ENCODE results near the gene RSPRY1. TPM values are rescaled to one million over a fixed set of nuclear protein-coding genes. Genes with fewer than 3 reads are reported as not detected.

RSPRY1 gene
- total RNA-seq, 1 donor from 2014 or later, result 38.9 TPM

DNA sequence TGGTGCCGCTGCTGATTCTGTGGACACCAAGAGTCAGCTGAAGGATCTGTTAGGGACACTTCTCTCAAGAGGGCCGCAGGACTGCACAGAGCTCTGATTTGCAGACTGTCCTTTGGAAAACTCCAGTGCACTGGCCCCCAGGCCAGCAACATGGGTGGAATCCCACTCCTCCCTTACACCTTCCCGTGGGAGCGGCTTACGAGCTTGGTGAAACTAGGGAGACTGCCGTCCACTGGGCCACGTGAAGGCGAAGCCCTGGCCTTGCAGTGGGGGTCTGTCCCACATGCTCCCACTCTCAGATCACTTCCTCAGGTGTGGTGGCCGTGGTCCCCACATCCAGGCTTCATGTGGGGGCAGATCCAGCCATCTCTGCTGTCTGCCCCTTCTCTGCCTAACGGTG is 36.7 kb upstream of the RSPRY1 start:
- Mint-ChIP-seq H3K27ac (ENCODE audit: unreplicated experiment) (no peak overlapping the region), H3K4me3 (ENCODE audit: unreplicated experiment) (no peak overlapping the region), H3K9me3 (ENCODE audit: low read depth) (no peaks in the 10 kb centered on the region), H3K27me3 (ENCODE audit: low read depth) (no peaks in the 10 kb centered on the region), H3K4me1 (ENCODE audit: low read depth) (peaks cover 20% of the 10 kb centered on the region), H3K36me3 (ENCODE audit: low read depth) (peaks cover 20% of the 10 kb centered on the region)
- DNase-seq (ENCODE audit: low spot score), result no peak
- TF ChIP-seq, protein P1, sequence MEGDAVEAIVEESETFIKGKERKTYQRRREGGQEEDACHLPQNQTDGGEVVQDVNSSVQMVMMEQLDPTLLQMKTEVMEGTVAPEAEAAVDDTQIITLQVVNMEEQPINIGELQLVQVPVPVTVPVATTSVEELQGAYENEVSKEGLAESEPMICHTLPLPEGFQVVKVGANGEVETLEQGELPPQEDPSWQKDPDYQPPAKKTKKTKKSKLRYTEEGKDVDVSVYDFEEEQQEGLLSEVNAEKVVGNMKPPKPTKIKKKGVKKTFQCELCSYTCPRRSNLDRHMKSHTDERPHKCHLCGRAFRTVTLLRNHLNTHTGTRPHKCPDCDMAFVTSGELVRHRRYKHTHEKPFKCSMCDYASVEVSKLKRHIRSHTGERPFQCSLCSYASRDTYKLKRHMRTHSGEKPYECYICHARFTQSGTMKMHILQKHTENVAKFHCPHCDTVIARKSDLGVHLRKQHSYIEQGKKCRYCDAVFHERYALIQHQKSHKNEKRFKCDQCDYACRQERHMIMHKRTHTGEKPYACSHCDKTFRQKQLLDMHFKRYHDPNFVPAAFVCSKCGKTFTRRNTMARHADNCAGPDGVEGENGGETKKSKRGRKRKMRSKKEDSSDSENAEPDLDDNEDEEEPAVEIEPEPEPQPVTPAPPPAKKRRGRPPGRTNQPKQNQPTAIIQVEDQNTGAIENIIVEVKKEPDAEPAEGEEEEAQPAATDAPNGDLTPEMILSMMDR (IDR thresholded peaks at IDR 0.05), result no peak

DNA sequence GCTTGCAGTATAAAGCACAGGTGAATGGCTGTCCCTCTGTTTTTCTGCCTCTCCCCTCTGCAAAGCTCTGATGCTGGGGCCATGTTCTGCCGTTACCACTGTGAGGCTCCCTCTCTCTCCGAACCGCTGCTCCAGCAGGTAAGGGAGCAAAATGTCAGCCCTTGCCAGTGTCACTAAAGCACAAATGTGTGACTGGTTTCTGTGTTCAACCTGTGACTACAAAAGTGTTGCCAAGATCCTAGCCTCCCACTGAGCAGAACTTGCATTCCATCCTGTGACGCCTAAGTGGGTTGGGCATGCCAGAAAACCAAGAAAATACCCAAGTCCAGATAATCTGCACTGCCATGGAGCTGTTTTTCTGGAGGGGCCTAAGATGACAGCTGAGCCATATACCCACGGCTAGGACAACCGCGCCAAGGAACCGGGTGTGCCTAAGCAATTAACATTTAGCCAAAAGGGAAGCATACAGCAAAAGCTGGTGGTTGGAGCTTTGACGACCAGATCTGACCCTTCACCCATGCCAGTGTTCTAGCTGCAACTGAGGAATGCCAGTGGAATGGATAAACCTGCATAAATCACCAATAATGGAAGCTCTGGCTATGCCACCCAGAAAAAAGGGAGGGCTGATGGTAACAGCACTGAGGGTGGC is 35.3 kb upstream of the RSPRY1 start:
- H3K36me3 Mint-ChIP-seq (ENCODE audit: low read depth), result peaks cover 22% of the 10 kb centered on the region
- H3K27ac Mint-ChIP-seq (ENCODE audit: unreplicated experiment), result peak overlapping the region; percentile 39

DNA sequence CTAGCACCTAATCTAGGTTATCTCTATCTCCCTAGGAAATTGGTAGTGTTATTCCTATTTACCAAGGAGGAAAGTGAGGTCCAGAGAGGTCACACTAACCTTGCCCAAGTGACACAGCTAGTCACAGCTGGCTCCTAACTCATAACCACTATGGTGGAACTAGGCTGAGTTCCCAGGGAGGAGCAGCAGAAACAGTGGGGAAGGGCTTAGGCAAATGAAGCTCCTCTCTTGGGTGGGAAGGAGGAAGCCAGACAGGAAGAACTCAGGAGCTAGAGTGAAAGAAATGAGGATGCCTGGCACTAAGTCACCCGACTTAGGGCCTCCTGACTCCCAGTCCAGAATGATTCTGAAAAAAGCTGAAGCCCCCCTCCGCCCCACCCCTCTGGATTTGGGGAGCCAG is 34.8 kb upstream of the RSPRY1 start:
- peaks cover 24% of the 10 kb centered on the region for H3K36me3 Mint-ChIP-seq (ENCODE audit: low read depth)
- no peaks in the 10 kb centered on the region for H3K9me3 Mint-ChIP-seq (ENCODE audit: low read depth)
- no peak for DNase-seq (ENCODE audit: low spot score)
- H3K4me3 Mint-ChIP-seq (ENCODE audit: unreplicated experiment), result no peak overlapping the region
- no peaks in the 10 kb centered on the region for H3K27me3 Mint-ChIP-seq (ENCODE audit: low read depth)
- TF ChIP-seq, protein P1 (IDR thresholded peaks at IDR 0.05), result no peak
- H3K27ac Mint-ChIP-seq (ENCODE audit: unreplicated experiment), result peak overlapping the region; percentile 22
- H3K4me1 Mint-ChIP-seq (ENCODE audit: low read depth), result peaks cover 17% of the 10 kb centered on the region

More for the DNA sequence above, 35.3 kb upstream of the RSPRY1 start:
- Mint-ChIP-seq H3K27me3 (ENCODE audit: low read depth) (no peaks in the 10 kb centered on the region), H3K4me3 (ENCODE audit: unreplicated experiment) (no peak overlapping the region), H3K4me1 (ENCODE audit: low read depth) (peaks cover 17% of the 10 kb centered on the region), H3K9me3 (ENCODE audit: low read depth) (no peaks in the 10 kb centered on the region)
- TF ChIP-seq, protein P1 (IDR thresholded peaks at IDR 0.05), result no peak
- no peak for DNase-seq (ENCODE audit: low spot score)

DNA sequence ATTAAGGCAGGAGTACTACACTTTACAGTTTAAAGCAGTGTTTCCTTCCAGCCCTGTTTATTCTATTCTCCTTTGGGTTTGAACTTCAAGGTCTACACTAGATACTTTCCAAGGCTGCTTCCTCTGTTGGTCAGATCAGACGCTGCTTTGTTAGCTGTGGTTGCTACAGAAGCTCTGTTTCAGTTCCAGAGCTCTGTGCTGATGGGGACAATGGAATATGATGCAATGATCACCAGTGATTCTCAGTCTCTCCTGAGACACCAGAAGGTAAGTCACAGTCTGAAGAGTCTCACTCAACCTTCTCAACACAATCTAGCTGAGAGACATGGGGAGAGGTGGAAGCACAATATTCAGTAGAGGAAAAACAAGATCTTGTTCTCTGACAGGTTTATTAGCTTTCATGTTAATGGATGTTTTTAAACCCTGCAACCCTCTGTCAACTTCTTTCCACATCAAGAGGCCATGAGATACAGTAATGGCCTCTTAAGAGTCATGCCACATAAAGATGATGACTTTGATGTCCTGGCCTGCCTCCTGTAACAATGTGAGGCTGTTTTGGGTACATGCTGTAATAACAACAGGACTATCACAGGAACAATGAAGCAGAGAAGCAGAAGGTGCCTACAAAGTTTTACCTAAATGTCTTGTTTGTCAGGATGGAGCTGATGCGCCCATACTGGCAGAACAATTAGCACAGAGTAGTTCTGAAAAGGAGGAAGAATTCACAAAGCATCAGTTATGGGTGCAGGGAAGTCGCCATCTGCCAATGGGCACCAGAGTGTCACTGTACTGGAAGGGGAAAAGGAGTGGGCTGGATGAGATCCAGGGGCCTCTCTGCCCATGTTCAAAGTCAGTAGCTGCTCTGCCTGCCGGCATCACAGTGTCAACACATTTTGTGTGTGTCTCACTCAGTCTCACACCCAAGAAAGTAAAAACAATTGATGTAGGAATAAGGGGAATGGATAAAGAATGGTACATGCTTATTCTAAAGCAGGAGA is 33.7 kb upstream of the RSPRY1 start:
- Mint-ChIP-seq H3K27ac (ENCODE audit: unreplicated experiment) (no peak overlapping the region), H3K36me3 (ENCODE audit: low read depth) (peaks cover 30% of the 10 kb centered on the region)

GRCh38 chr16:57153841-57154240 is 32.3 kb upstream of the RSPRY1 start:
- TF ChIP-seq, protein P1 (IDR thresholded peaks at IDR 0.05), result no peak
- DNase-seq (ENCODE audit: low spot score), result no peak
- no peaks in the 10 kb centered on the region for H3K27me3 Mint-ChIP-seq (ENCODE audit: low read depth)
- peaks cover 30% of the 10 kb centered on the region for H3K36me3 Mint-ChIP-seq (ENCODE audit: low read depth)
- H3K9me3 Mint-ChIP-seq (ENCODE audit: low read depth), result no peaks in the 10 kb centered on the region
- no peak overlapping the region for H3K4me3 Mint-ChIP-seq (ENCODE audit: unreplicated experiment)
- H3K27ac Mint-ChIP-seq (ENCODE audit: unreplicated experiment), result no peak overlapping the region
- H3K4me1 Mint-ChIP-seq (ENCODE audit: low read depth), result peaks cover 9% of the 10 kb centered on the region

More for the DNA sequence above, 33.7 kb upstream of the RSPRY1 start:
- Mint-ChIP-seq H3K4me1 (ENCODE audit: low read depth) (peaks cover 16% of the 10 kb centered on the region), H3K9me3 (ENCODE audit: low read depth) (no peaks in the 10 kb centered on the region), H3K4me3 (ENCODE audit: unreplicated experiment) (no peak overlapping the region), H3K27me3 (ENCODE audit: low read depth) (no peaks in the 10 kb centered on the region)
- TF ChIP-seq, protein P1 (IDR thresholded peaks at IDR 0.05), result no peak
- DNase-seq (ENCODE audit: low spot score), result no peak

All from chondrocyte (in vitro differentiated cells).